ENCODE measurements around the gene DMWD.

The DMWD gene

GRCh38 chr19:45746866-45747265 is 45.8 kb downstream of the DMWD start:
- no peaks in the 10 kb centered on the region for H3K4me1 ChIP-seq (ENCODE audit: control insufficient read depth, low read length)
- no peak for TF ChIP-seq EZH2phosphoT487 (IDR thresholded peaks at IDR 0.05; ENCODE audit: borderline replicate concordance, low read length)
- TF ChIP-seq CTCF (IDR thresholded peaks at IDR 0.05; ENCODE audit: low read depth, low read length, poor library complexity, severe bottlenecking): no peak
- H3K27me3 ChIP-seq (ENCODE audit: control insufficient read depth, low read length): peaks cover 15% of the 10 kb centered on the region
- no peaks in the 10 kb centered on the region for H3K79me2 ChIP-seq (ENCODE audit: control insufficient read depth, low read length)
- no peaks in the 10 kb centered on the region for H3K9me2 ChIP-seq (replicated peaks; ENCODE audit: control insufficient read depth, low read length)
- H3K4me3 ChIP-seq (ENCODE audit: low read length): no peak overlapping the region
- no peaks in the 10 kb centered on the region for H4K20me1 ChIP-seq (ENCODE audit: control insufficient read depth, insufficient read depth, low read depth, low read length)
- no peak overlapping the region for H3K27ac ChIP-seq (ENCODE audit: low read depth, low read length)
- no peaks in the 10 kb centered on the region for H3K9me3 ChIP-seq (ENCODE audit: control insufficient read depth, insufficient read depth, low read length)
- no peaks in the 10 kb centered on the region for H3K36me3 ChIP-seq (ENCODE audit: control insufficient read depth, low read length)
- no peaks in the 10 kb centered on the region for H3F3A ChIP-seq (ENCODE audit: control insufficient read depth, insufficient read depth)
- H3K4me2 ChIP-seq (ENCODE audit: low read length): no peak overlapping the region

GRCh38 chr19:45745606-45746005 is 47.0 kb downstream of the DMWD start:
- no peak overlapping the region for H3K4me3 ChIP-seq (ENCODE audit: low read length)
- H3K4me1 ChIP-seq (ENCODE audit: control insufficient read depth, low read length): no peaks in the 10 kb centered on the region
- no peaks in the 10 kb centered on the region for H3F3A ChIP-seq (ENCODE audit: control insufficient read depth, insufficient read depth)
- no peak overlapping the region for H3K4me2 ChIP-seq (ENCODE audit: low read length)
- H3K27me3 ChIP-seq (ENCODE audit: control insufficient read depth, low read length): peaks cover 15% of the 10 kb centered on the region
- H3K79me2 ChIP-seq (ENCODE audit: control insufficient read depth, low read length): no peaks in the 10 kb centered on the region
- no peaks in the 10 kb centered on the region for H3K9me2 ChIP-seq (replicated peaks; ENCODE audit: control insufficient read depth, low read length)
- H3K36me3 ChIP-seq (ENCODE audit: control insufficient read depth, low read length): no peaks in the 10 kb centered on the region
- H4K20me1 ChIP-seq (ENCODE audit: control insufficient read depth, insufficient read depth, low read depth, low read length): no peaks in the 10 kb centered on the region
- TF ChIP-seq EZH2phosphoT487 (IDR thresholded peaks at IDR 0.05; ENCODE audit: borderline replicate concordance, low read length) (no peak), CTCF (IDR thresholded peaks at IDR 0.05; ENCODE audit: low read depth, low read length, poor library complexity, severe bottlenecking) (no peak)
- H3K9me3 ChIP-seq (ENCODE audit: control insufficient read depth, insufficient read depth, low read length): no peaks in the 10 kb centered on the region
- no peak overlapping the region for H3K27ac ChIP-seq (ENCODE audit: low read depth, low read length)

GRCh38 chr19:45742969-45743368 is 49.7 kb downstream of the DMWD start:
- no peaks in the 10 kb centered on the region for H3K9me3 ChIP-seq (ENCODE audit: control insufficient read depth, insufficient read depth, low read length)
- H3K9me2 ChIP-seq (replicated peaks; ENCODE audit: control insufficient read depth, low read length): no peaks in the 10 kb centered on the region
- H4K20me1 ChIP-seq (ENCODE audit: control insufficient read depth, insufficient read depth, low read depth, low read length): no peaks in the 10 kb centered on the region
- TF ChIP-seq CTCF (IDR thresholded peaks at IDR 0.05; ENCODE audit: low read depth, low read length, poor library complexity, severe bottlenecking) (no peak), EZH2phosphoT487 (IDR thresholded peaks at IDR 0.05; ENCODE audit: borderline replicate concordance, low read length) (no peak)
- H3K4me2 ChIP-seq (ENCODE audit: low read length): no peak overlapping the region
- no peaks in the 10 kb centered on the region for H3K4me1 ChIP-seq (ENCODE audit: control insufficient read depth, low read length)
- H3K27me3 ChIP-seq (ENCODE audit: control insufficient read depth, low read length): peaks cover 15% of the 10 kb centered on the region
- H3K4me3 ChIP-seq (ENCODE audit: low read length): no peak overlapping the region
- H3K79me2 ChIP-seq (ENCODE audit: control insufficient read depth, low read length): no peaks in the 10 kb centered on the region
- no peaks in the 10 kb centered on the region for H3F3A ChIP-seq (ENCODE audit: control insufficient read depth, insufficient read depth)
- no peaks in the 10 kb centered on the region for H3K36me3 ChIP-seq (ENCODE audit: control insufficient read depth, low read length)
- no peak overlapping the region for H3K27ac ChIP-seq (ENCODE audit: low read depth, low read length)
